ENCODE results near the gene ELK4.

DNA sequence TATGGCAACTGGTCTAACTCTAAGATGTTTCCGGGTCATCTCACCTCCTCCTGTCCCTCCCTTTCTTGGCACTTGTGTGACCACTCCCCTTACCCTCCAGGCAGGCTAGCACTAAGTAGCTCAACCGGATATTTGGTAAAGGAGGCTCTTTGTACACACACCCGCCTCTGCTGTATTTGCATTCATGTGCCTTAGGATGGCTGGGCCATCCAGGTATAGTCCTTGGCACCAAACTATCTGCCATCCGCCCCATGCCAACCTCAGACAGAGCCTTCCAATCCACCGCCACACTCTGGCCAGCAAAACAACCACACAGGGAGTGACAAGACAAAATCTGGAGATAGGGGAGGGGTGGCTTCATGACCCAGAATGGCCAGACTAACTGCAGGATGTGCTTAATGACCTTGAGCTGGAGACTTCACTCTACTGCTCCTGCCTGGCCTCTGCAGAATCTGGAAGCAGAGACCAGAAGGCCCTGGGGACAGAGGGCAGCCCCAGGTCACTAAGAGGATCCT, 67.8 kb downstream of the ELK4 start:
- TF ChIP-seq RELA (CRISPR knock-in tag; IDR thresholded peaks at IDR 0.05; ENCODE audit: borderline replicate concordance) (no peak), JUN (CRISPR knock-in tag; IDR thresholded peaks at IDR 0.05) (no peak), FOXK1 (CRISPR knock-in tag; IDR thresholded peaks at IDR 0.05) (no peak), CBFB (CRISPR knock-in tag; IDR thresholded peaks at IDR 0.05; ENCODE audit: low read depth) (no peak), SMAD4 (CRISPR knock-in tag; IDR thresholded peaks at IDR 0.05) (no peak), FOXJ3 (CRISPR knock-in tag; IDR thresholded peaks at IDR 0.05; ENCODE audit: borderline replicate concordance) (no peak)
- TF ChIP-seq, protein P1, sequence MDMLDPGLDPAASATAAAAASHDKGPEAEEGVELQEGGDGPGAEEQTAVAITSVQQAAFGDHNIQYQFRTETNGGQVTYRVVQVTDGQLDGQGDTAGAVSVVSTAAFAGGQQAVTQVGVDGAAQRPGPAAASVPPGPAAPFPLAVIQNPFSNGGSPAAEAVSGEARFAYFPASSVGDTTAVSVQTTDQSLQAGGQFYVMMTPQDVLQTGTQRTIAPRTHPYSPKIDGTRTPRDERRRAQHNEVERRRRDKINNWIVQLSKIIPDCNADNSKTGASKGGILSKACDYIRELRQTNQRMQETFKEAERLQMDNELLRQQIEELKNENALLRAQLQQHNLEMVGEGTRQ (CRISPR knock-in tag; IDR thresholded peaks at IDR 0.05): no peak
- TF ChIP-seq, protein P2, sequence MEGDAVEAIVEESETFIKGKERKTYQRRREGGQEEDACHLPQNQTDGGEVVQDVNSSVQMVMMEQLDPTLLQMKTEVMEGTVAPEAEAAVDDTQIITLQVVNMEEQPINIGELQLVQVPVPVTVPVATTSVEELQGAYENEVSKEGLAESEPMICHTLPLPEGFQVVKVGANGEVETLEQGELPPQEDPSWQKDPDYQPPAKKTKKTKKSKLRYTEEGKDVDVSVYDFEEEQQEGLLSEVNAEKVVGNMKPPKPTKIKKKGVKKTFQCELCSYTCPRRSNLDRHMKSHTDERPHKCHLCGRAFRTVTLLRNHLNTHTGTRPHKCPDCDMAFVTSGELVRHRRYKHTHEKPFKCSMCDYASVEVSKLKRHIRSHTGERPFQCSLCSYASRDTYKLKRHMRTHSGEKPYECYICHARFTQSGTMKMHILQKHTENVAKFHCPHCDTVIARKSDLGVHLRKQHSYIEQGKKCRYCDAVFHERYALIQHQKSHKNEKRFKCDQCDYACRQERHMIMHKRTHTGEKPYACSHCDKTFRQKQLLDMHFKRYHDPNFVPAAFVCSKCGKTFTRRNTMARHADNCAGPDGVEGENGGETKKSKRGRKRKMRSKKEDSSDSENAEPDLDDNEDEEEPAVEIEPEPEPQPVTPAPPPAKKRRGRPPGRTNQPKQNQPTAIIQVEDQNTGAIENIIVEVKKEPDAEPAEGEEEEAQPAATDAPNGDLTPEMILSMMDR (IDR thresholded peaks at IDR 0.05): no peak

All from WTC11 (cell line).